ENCODE results near the gene ALK. TPM values are rescaled to one million over a fixed set of nuclear protein-coding genes. Genes with fewer than 3 reads are reported as not detected.

The ALK gene
- total and polyA plus RNA-seq, 2 donors (not counting 1 experiment from before 2014, with no cell fraction given), result under 0.01 to 0.02 TPM

DNA sequence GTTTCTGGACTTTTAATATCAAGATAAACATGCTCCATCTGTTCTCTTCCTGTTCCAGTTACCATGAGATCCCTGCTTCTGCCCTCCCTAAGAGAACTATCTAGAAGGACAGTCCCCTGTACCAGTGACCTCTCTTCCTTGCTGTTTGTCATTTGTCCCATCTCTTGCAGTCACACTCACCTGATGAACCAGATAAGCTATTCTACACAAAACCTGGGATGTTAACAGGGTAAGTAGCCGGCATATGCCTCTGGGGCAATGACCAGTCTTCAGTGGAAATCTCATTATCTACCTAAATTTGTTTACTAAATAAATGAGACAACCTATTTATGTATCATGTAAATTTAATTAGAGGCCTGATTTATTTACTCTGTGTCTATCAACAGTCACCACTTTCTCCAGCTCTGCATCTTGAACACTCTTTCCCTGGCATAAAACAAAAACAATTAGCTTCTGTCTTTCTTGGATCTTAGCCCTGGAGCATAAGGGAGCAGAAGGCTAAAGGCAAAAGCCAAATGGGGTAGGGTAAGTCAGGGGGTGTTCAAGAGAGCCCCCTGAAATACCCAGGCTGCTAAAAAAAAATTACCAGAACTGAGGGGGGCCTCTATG is 337.7 kb downstream of the ALK start:
- no peak overlapping the region for H3K4me3 ChIP-seq (replicated peaks in 1 of 4; ENCODE audit: control extremely low read depth in 1 of 4, insufficient read depth in 1 of 4, low read depth in 3 of 4, low read length in 4 of 4)
- no peaks in the 10 kb centered on the region for H3K79me2 ChIP-seq (ENCODE audit: control insufficient read depth, insufficient read depth, low read length)
- no peaks in the 10 kb centered on the region for H3K36me3 ChIP-seq (ENCODE audit: control insufficient read depth, insufficient read depth, low read length)
- no peak overlapping the region for H3K4me2 ChIP-seq (ENCODE audit: extremely low read depth, insufficient read depth, low read length)
- no peaks in the 10 kb centered on the region for H4K20me1 ChIP-seq (ENCODE audit: control insufficient read depth, extremely low read depth, insufficient read depth, low read length)
- DNase-seq (ENCODE audit: low read depth in 2 of 2), result no peak
- no peak overlapping the region for H2AFZ ChIP-seq (ENCODE audit: low read length)
- no peak overlapping the region for H3K9ac ChIP-seq (ENCODE audit: insufficient read depth, low read length)
- no peaks in the 10 kb centered on the region for H3K4me1 ChIP-seq (ENCODE audit: control insufficient read depth, extremely low read depth, insufficient read depth, low read length)
- H3K9me3 ChIP-seq (ENCODE audit: control insufficient read depth, insufficient read depth, low read depth, low read length), result no peaks in the 10 kb centered on the region
- no peak for TF ChIP-seq EZH2 (IDR thresholded peaks at IDR 0.05; ENCODE audit: low read length, missing control alignments)
- TF ChIP-seq, protein P1, sequence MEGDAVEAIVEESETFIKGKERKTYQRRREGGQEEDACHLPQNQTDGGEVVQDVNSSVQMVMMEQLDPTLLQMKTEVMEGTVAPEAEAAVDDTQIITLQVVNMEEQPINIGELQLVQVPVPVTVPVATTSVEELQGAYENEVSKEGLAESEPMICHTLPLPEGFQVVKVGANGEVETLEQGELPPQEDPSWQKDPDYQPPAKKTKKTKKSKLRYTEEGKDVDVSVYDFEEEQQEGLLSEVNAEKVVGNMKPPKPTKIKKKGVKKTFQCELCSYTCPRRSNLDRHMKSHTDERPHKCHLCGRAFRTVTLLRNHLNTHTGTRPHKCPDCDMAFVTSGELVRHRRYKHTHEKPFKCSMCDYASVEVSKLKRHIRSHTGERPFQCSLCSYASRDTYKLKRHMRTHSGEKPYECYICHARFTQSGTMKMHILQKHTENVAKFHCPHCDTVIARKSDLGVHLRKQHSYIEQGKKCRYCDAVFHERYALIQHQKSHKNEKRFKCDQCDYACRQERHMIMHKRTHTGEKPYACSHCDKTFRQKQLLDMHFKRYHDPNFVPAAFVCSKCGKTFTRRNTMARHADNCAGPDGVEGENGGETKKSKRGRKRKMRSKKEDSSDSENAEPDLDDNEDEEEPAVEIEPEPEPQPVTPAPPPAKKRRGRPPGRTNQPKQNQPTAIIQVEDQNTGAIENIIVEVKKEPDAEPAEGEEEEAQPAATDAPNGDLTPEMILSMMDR (conservative IDR thresholded peaks at IDR 0.05 in 1 of 2, IDR thresholded peaks at IDR 0.05 in 1 of 2; ENCODE audit: low read depth in 1 of 2, low read length in 2 of 2), result no peak
- H3K27me3 ChIP-seq (ENCODE audit: control insufficient read depth, insufficient read depth, low read length), result no peaks in the 10 kb centered on the region
- H3K27ac ChIP-seq (ENCODE audit: insufficient read depth, low read length), result no peak overlapping the region

DNA sequence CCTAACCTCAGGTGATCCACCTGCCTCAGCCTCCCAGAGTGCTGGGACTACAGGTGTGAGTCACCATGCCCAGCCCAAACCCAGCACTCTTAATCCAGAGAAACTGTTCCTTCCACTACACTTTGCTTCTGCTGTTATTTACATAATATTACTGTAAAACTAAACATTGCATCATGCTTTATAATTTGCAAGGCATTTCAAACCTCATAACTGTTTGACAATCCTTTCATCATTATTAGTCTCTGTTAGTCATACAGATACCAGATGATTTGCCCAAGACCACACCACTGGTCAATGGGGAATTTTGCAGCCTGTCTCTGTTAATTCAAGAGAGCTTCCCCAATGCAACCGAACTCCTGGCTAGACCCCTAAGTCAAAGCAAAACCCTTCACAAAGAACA is 338.3 kb downstream of the ALK start:
- Histone ChIP-seq H3K79me2 (ENCODE audit: control insufficient read depth, insufficient read depth, low read length) (no peaks in the 10 kb centered on the region), H4K20me1 (ENCODE audit: control insufficient read depth, extremely low read depth, insufficient read depth, low read length) (no peaks in the 10 kb centered on the region), H3K9ac (ENCODE audit: insufficient read depth, low read length) (no peak overlapping the region), H3K4me1 (ENCODE audit: control insufficient read depth, extremely low read depth, insufficient read depth, low read length) (no peaks in the 10 kb centered on the region), H3K27ac (ENCODE audit: insufficient read depth, low read length) (no peak overlapping the region), H3K9me3 (ENCODE audit: control insufficient read depth, insufficient read depth, low read depth, low read length) (no peaks in the 10 kb centered on the region), H3K36me3 (ENCODE audit: control insufficient read depth, insufficient read depth, low read length) (no peaks in the 10 kb centered on the region), H2AFZ (ENCODE audit: low read length) (no peak overlapping the region), H3K27me3 (ENCODE audit: control insufficient read depth, insufficient read depth, low read length) (no peaks in the 10 kb centered on the region), H3K4me3 (replicated peaks in 1 of 4; ENCODE audit: control extremely low read depth in 1 of 4, insufficient read depth in 1 of 4, low read depth in 3 of 4, low read length in 4 of 4) (no peak overlapping the region), H3K4me2 (ENCODE audit: extremely low read depth, insufficient read depth, low read length) (no peak overlapping the region)
- peak; percentile 18 to 24 for DNase-seq (ENCODE audit: low read depth in 2 of 2)
- no peak for TF ChIP-seq EZH2 (IDR thresholded peaks at IDR 0.05; ENCODE audit: low read length, missing control alignments)
- TF ChIP-seq, protein P1 (conservative IDR thresholded peaks at IDR 0.05 in 1 of 2, IDR thresholded peaks at IDR 0.05 in 1 of 2; ENCODE audit: low read depth in 1 of 2, low read length in 2 of 2), result no peak

DNA sequence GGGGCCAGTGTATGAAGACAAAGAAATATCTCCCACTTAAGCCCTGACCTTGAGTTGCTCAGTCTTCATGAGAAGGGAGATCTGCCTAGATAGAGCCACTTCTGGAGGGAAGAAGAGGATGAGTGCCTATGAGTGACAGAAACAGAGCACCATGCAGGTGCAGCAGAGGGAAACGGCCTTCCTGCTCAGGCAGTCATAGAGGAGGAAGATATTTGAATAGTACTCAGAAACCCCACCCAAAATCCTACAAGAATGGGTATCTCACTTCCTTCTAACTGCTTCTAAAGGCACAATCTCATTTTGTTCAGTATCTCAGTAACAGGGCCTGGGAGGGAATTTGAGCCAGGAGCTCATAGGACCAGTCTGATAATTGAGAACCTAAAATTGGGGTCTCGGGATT is 339.3 kb downstream of the ALK start:
- TF ChIP-seq, protein P1 (conservative IDR thresholded peaks at IDR 0.05 in 1 of 2, IDR thresholded peaks at IDR 0.05 in 1 of 2; ENCODE audit: low read depth in 1 of 2, low read length in 2 of 2), result no peak
- TF ChIP-seq EZH2 (IDR thresholded peaks at IDR 0.05; ENCODE audit: low read length, missing control alignments), result no peak
- H3K79me2 ChIP-seq (ENCODE audit: control insufficient read depth, insufficient read depth, low read length), result no peaks in the 10 kb centered on the region
- no peaks in the 10 kb centered on the region for H3K36me3 ChIP-seq (ENCODE audit: control insufficient read depth, insufficient read depth, low read length)
- H3K4me2 ChIP-seq (ENCODE audit: extremely low read depth, insufficient read depth, low read length), result no peak overlapping the region
- no peak overlapping the region for H3K4me3 ChIP-seq (replicated peaks in 1 of 4; ENCODE audit: control extremely low read depth in 1 of 4, insufficient read depth in 1 of 4, low read depth in 3 of 4, low read length in 4 of 4)
- no peaks in the 10 kb centered on the region for H4K20me1 ChIP-seq (ENCODE audit: control insufficient read depth, extremely low read depth, insufficient read depth, low read length)
- H3K4me1 ChIP-seq (ENCODE audit: control insufficient read depth, extremely low read depth, insufficient read depth, low read length), result no peaks in the 10 kb centered on the region
- no peak for DNase-seq (ENCODE audit: low read depth in 2 of 2)
- no peak overlapping the region for H3K9ac ChIP-seq (ENCODE audit: insufficient read depth, low read length)
- no peak overlapping the region for H3K27ac ChIP-seq (ENCODE audit: insufficient read depth, low read length)
- H3K27me3 ChIP-seq (ENCODE audit: control insufficient read depth, insufficient read depth, low read length), result no peaks in the 10 kb centered on the region
- H3K9me3 ChIP-seq (ENCODE audit: control insufficient read depth, insufficient read depth, low read depth, low read length), result no peaks in the 10 kb centered on the region
- no peak overlapping the region for H2AFZ ChIP-seq (ENCODE audit: low read length)
